BJ (cell line): Measurements from ENCODE around the gene NFIA. TPM values are rescaled to one million over a fixed set of nuclear protein-coding genes. Genes with fewer than 3 reads are reported as not detected.

Experiments used
- CTCF ChIA-PET: fragments of 350-600 bp; formaldehyde crosslinking; extraction: SDS; loops from one replicate; lab custom pipeline; 2021; ENCODE audit warnings: antibody characterized with exemption, inconsistent platforms; lab: Yijun Ruan, JAX
- POLR2A ChIA-PET: fragments of 300-600 bp; sonication (Branson Sonifier 250); formaldehyde crosslinking; extraction: SDS; loops from one replicate; lab custom pipeline; 2021; ENCODE audit warnings: antibody characterized with exemption; lab: Charles Lee
- DNase-seq: peaks from one replicate; pipeline ENCODE4 v3.0.0-alpha.2; 2011; ENCODE audit warnings: low read depth
- H3K27me3 ChIP-seq: 2 replicates; pipeline ENCODE4 v1.6.0; 2011; ENCODE audit warnings: low read length; ENCODE audit not compliant: control insufficient read depth, insufficient read depth
- H3K36me3 ChIP-seq: 2 replicates; pipeline ENCODE4 v1.5.1; 2011; ENCODE audit warnings: low read length; ENCODE audit not compliant: control insufficient read depth, insufficient read depth
- H3K4me3 ChIP-seq: 2 replicates; pipeline ENCODE4 v1.5.1; 2011; ENCODE audit warnings: low read depth, mild to moderate bottlenecking, control low read depth, low read length
- polyA plus RNA-seq: library from polyadenylated mRNA; depleted of rRNA; stranded (reverse); fragments of >200 nt; gene quantifications from 2 replicates; pipeline ENCODE4 v1.2.3, GENCODE V29; 2011
- TF ChIP-seq, protein P1 (sequence below): IDR thresholded peaks from 2 replicates; pipeline ENCODE4 v1.5.1; 2011; ENCODE audit warnings: low read depth, mild to moderate bottlenecking, control low read depth, inconsistent platforms, low read length, moderate library complexity; ENCODE audit not compliant: insufficient read depth

The NFIA gene
- polyA plus RNA-seq, 1 experiment: 4.5 TPM

DNA sequence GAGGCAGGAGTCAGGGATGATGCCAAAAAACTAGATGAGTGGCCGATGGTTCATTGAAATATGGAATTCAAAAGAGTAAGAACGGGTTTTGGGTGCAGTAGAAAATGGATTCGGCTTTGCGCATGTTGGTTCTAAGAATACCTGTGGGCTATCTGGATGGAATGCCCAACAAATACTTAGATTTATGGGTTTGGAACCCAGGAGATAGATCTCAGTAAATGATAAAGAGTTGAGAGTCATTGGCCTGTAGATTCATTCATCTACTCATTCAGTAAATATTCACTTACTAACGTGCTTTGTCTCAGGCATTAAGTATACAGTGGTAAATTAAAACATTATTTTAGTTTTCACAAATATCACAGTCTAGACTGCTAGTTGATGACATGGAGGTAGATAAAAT lies 247.7 kb downstream of the NFIA start:
- ChIA-PET CTCF (no interaction called here), POLR2A (no interaction called here)
- no peak overlapping the region for H3K4me3 ChIP-seq
- no peaks in the 10 kb centered on the region for H3K36me3 ChIP-seq
- no peaks in the 10 kb centered on the region for H3K27me3 ChIP-seq
- DNase-seq: no peak
- TF ChIP-seq, protein P1, sequence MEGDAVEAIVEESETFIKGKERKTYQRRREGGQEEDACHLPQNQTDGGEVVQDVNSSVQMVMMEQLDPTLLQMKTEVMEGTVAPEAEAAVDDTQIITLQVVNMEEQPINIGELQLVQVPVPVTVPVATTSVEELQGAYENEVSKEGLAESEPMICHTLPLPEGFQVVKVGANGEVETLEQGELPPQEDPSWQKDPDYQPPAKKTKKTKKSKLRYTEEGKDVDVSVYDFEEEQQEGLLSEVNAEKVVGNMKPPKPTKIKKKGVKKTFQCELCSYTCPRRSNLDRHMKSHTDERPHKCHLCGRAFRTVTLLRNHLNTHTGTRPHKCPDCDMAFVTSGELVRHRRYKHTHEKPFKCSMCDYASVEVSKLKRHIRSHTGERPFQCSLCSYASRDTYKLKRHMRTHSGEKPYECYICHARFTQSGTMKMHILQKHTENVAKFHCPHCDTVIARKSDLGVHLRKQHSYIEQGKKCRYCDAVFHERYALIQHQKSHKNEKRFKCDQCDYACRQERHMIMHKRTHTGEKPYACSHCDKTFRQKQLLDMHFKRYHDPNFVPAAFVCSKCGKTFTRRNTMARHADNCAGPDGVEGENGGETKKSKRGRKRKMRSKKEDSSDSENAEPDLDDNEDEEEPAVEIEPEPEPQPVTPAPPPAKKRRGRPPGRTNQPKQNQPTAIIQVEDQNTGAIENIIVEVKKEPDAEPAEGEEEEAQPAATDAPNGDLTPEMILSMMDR: no peak

DNA sequence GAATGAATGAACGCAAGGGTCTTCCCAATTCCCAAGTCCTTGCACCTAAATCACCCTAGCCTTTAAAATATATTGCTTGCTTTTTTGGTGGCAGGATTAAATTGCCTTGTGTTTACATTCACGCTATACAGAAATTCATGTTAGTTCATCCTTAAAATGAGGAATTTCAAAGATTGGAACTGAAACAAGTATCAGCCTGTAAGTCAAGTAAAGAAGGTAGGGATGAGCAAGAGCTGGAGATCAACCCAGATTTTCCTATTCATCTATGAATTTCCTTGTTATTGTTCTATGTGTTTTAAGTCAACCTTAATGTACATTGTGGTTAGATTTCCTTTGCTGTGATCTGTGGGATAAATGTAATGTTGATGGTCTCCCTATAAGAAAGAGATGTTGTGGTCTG lies 248.2 kb downstream of the NFIA start:
- TF ChIP-seq, protein P1: no peak
- no peak for DNase-seq
- no peaks in the 10 kb centered on the region for H3K36me3 ChIP-seq
- CTCF ChIA-PET: no interaction called here
- no peak overlapping the region for H3K4me3 ChIP-seq
- POLR2A ChIA-PET: no interaction called here
- no peaks in the 10 kb centered on the region for H3K27me3 ChIP-seq

DNA sequence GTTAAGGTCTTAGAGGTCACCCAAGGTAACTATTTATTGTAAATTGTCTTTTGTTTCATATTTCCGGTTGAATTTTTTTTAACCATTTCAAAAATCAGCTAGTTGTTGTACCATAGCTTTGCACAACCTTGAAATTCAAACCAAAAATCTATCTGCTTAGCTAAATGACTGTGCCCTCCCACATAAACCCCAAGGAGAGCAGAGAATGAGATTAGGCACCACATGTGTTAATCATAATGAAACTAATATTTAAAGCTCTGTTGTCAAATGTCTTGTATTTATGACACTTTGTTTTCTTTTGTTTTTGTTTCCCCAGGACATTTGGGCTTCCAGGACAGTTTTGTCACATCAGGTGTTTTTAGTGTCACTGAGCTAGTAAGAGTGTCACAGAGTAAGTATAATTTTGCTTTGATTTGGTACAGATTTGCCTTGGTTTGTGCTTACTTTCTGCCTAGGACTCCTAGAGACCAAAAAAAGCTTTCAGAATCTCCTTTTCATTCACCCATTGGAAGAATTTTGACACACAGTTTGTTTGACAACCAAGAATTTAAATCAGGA lies 249.9 kb downstream of the NFIA start:
- H3K27me3 ChIP-seq: no peaks in the 10 kb centered on the region
- no peaks in the 10 kb centered on the region for H3K36me3 ChIP-seq
- TF ChIP-seq, protein P1: no peak
- no peak overlapping the region for H3K4me3 ChIP-seq
- POLR2A ChIA-PET: no interaction called here
- CTCF ChIA-PET: interaction anchor here (1.7 kb wide), 1 partner anchor 282 kb away, joined by 4 read pairs; no protein-coding TSS in a partner anchor
- DNase-seq: no peak

DNA sequence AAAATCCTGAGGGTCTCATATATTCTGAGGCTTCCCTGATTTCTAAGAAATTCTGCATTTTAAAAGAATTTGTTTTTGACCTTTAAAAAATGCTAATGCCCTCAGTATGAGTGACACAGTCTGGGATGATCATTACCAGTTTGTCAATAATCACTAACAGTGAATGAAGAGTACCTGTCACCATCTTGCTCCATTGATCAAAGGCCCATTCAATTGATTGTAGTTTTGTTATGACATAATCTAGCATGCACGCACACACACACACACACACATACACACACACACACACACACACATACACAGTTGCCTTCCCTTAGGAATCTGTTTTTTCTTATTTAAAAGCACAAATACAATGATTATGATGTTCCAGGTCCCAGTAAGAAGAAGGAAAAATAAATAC lies 250.4 kb downstream of the NFIA start:
- CTCF ChIA-PET: interaction anchor here (1.7 kb wide), 1 partner anchor 283 kb away, joined by 4 read pairs; no protein-coding TSS in a partner anchor
- POLR2A ChIA-PET: no interaction called here
- DNase-seq: no peak
- Histone ChIP-seq H3K36me3 (no peaks in the 10 kb centered on the region), H3K4me3 (no peak overlapping the region), H3K27me3 (no peaks in the 10 kb centered on the region)
- TF ChIP-seq, protein P1: no peak

DNA sequence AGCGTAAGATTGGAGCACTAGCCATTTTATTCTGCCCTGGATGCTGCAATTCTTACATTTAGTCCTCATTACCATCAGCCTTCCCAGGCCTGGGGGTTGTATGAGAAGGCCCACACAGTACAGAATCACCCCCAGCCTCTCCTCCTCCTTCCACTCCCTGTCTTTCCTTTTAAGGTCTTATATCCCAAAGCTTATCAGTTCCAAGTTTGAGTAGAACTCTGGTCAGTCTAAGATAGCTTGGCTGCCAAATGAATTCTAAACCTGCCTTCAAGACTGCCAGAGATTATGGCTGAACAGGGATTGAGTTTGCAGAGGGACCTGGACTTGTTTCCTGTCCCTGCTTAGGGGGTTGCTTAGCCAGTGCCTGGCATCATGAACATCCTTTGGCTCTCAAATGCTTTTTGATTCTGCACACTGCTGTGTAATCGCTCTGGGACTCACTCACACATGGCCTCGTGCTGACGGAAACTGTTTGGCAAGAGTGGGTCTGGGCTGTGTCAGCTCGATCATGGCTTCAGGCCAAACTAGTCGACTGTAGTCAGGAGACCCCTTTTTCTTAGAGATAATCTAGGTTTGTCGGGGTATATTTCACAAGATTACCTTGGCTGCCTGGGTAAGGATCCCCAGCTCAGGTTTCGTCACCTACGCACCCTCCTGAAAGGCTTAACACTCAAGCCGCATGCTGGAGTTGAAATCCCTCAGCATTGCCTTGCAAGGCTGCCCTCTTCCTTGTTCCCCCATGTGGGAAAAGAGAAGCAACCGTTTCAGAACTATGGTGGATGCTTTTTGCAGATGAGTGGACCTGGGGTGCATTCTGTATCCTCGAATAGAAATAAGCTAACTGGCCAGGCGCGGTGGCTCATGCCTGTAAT lies 252.6 kb downstream of the NFIA start:
- no peak for DNase-seq
- Histone ChIP-seq H3K27me3 (peaks cover 2% of the 10 kb centered on the region; the same call in 1 of the 2 replicates), H3K36me3 (no peaks in the 10 kb centered on the region), H3K4me3 (no peak overlapping the region)
- TF ChIP-seq, protein P1: no peak
- ChIA-PET CTCF (interaction anchor here (1.1 kb wide), 1 partner anchor 20 kb away, joined by 3 read pairs; no protein-coding TSS in a partner anchor), POLR2A (no interaction called here)
